ENCODE measurements around the gene FBXO4.

DNA sequence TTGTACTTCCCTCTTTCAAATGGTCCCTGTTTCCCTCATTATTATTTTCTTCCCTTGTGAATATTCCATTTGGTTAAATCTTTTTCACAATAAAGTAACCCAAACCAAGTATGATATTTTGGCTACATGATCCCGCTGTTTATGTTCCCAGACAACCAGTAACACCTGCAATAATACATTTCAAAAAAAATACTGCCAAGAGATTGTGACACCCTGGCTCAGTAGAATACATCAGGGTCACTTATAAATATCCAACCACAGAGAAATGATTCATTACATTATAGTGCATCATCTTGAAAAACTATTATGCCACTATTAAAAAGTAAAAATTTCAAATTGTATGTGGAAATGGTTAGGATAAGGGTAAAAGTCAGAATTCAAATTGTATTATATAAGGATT, 47.7 kb upstream of the FBXO4 start:
- TF ChIP-seq CREB1 (CRISPR knock-in tag; IDR thresholded peaks at IDR 0.05; ENCODE audit: low read depth) (no peak), EZH2 (IDR thresholded peaks at IDR 0.05; ENCODE audit: low read depth, unreplicated experiment) (no peak)
- TF ChIP-seq, protein P1, sequence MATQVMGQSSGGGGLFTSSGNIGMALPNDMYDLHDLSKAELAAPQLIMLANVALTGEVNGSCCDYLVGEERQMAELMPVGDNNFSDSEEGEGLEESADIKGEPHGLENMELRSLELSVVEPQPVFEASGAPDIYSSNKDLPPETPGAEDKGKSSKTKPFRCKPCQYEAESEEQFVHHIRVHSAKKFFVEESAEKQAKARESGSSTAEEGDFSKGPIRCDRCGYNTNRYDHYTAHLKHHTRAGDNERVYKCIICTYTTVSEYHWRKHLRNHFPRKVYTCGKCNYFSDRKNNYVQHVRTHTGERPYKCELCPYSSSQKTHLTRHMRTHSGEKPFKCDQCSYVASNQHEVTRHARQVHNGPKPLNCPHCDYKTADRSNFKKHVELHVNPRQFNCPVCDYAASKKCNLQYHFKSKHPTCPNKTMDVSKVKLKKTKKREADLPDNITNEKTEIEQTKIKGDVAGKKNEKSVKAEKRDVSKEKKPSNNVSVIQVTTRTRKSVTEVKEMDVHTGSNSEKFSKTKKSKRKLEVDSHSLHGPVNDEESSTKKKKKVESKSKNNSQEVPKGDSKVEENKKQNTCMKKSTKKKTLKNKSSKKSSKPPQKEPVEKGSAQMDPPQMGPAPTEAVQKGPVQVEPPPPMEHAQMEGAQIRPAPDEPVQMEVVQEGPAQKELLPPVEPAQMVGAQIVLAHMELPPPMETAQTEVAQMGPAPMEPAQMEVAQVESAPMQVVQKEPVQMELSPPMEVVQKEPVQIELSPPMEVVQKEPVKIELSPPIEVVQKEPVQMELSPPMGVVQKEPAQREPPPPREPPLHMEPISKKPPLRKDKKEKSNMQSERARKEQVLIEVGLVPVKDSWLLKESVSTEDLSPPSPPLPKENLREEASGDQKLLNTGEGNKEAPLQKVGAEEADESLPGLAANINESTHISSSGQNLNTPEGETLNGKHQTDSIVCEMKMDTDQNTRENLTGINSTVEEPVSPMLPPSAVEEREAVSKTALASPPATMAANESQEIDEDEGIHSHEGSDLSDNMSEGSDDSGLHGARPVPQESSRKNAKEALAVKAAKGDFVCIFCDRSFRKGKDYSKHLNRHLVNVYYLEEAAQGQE (IDR thresholded peaks at IDR 0.05; ENCODE audit: unreplicated experiment), result no peak
- TF ChIP-seq, protein P2, sequence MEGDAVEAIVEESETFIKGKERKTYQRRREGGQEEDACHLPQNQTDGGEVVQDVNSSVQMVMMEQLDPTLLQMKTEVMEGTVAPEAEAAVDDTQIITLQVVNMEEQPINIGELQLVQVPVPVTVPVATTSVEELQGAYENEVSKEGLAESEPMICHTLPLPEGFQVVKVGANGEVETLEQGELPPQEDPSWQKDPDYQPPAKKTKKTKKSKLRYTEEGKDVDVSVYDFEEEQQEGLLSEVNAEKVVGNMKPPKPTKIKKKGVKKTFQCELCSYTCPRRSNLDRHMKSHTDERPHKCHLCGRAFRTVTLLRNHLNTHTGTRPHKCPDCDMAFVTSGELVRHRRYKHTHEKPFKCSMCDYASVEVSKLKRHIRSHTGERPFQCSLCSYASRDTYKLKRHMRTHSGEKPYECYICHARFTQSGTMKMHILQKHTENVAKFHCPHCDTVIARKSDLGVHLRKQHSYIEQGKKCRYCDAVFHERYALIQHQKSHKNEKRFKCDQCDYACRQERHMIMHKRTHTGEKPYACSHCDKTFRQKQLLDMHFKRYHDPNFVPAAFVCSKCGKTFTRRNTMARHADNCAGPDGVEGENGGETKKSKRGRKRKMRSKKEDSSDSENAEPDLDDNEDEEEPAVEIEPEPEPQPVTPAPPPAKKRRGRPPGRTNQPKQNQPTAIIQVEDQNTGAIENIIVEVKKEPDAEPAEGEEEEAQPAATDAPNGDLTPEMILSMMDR (conservative IDR thresholded peaks at IDR 0.05; ENCODE audit: low read depth in 2 of 2), result no peak

Data from GM23338 (cell line).